Central memory CD4-positive, alpha-beta T cell (primary cell): Measurements from ENCODE around the gene TCF7L1.
"Not testable (repeated sequence)": the region's sequence is repeated elsewhere in the genome, so short reads cannot be mapped to it uniquely, and the experiment has no call there.

ENCODE experiments used
- DNase-seq: peaks from one replicate; pipeline ENCODE4 v3.0.0; 2022
- total RNA-seq, 3 experiments: gene quantifications; one replicate each; lab custom pipeline; 2026; lab: John Stamatoyannopoulos, UW

The TCF7L1 gene
- total RNA-seq, result 0 reads per million in 3 experiments

GRCh38 chr2:85132834-85133637 lies at the start of gene TCF7L1:
TSS of gene TCF7L1 (plus strand) at chr2:85133392. CDS start at chr2:85133685, 293 bp downstream.
- peak; percentile 3 for DNase-seq

GRCh38 chr2:85085563-85085962 lies 47.6 kb upstream of the TCF7L1 start:
- DNase-seq, result no peak

- DNase-seq, result no peak
Measured at GRCh38 chr2:85087541-85087940, 45.7 kb upstream of the TCF7L1 start.

- DNase-seq, result no peak
Measured at GRCh38 chr2:85088921-85089320, 44.3 kb upstream of the TCF7L1 start.

GRCh38 chr2:85089585-85089984 lies 43.6 kb upstream of the TCF7L1 start:
- no peak for DNase-seq

- no peak for DNase-seq
Measured at GRCh38 chr2:85091838-85092237, 41.4 kb upstream of the TCF7L1 start.

GRCh38 chr2:85095094-85095493 lies 38.1 kb upstream of the TCF7L1 start:
- DNase-seq, result no peak

- DNase-seq, result no peak
Measured at GRCh38 chr2:85096616-85097015, 36.6 kb upstream of the TCF7L1 start.

GRCh38 chr2:85104228-85104627 lies 29.0 kb upstream of the TCF7L1 start:
- no peak for DNase-seq

- DNase-seq, result no peak
Measured at GRCh38 chr2:85106489-85107180, 26.6 kb upstream of the TCF7L1 start.

- no peak for DNase-seq
Measured at GRCh38 chr2:85110991-85111560, 22.1 kb upstream of the TCF7L1 start.

GRCh38 chr2:85111819-85112281 lies 21.3 kb upstream of the TCF7L1 start:
- DNase-seq, result no peak

- DNase-seq, result no peak
Measured at GRCh38 chr2:85112906-85113625, 20.1 kb upstream of the TCF7L1 start.

GRCh38 chr2:85114586-85115330 lies 18.4 kb upstream of the TCF7L1 start:
- no peak for DNase-seq

GRCh38 chr2:85116207-85116606 lies 17.0 kb upstream of the TCF7L1 start:
- DNase-seq, result no peak

GRCh38 chr2:85119900-85120299 lies 13.3 kb upstream of the TCF7L1 start:
- no peak for DNase-seq

- no peak for DNase-seq
Measured at GRCh38 chr2:85120363-85120762, 12.8 kb upstream of the TCF7L1 start.

- not testable (repeated sequence) for DNase-seq
Measured at GRCh38 chr2:85126462-85126861, 6.7 kb upstream of the TCF7L1 start.

- no peak for DNase-seq
Measured at GRCh38 chr2:85129861-85130260, 3.3 kb upstream of the TCF7L1 start.

GRCh38 chr2:85130407-85130806 lies 2.8 kb upstream of the TCF7L1 start:
- DNase-seq, result no peak

- no peak for DNase-seq
Measured at GRCh38 chr2:85131116-85131515, 2.1 kb upstream of the TCF7L1 start.

- no peak for DNase-seq
Measured at GRCh38 chr2:85132397-85132796, 795 bp upstream of the TCF7L1 start.
